Heart right ventricle (tissue), 16 donors: ENCODE measurements around the gene GSK3A. TPM values are rescaled to one million over a fixed set of nuclear protein-coding genes. Genes with fewer than 3 reads are reported as not detected.
A peak's percentile ranks its signal among the peaks of the same experiment; 100 is the strongest.

Experiments
- ATAC-seq, 8 donors: fragments of 200-7000 bp; cut with Tn5 transposase; one replicate each; pipeline ENCODE4 v1.9.1; 2020; ENCODE audit warnings: mild to moderate bottlenecking in 8 of 8, moderate library complexity in 8 of 8, moderate number of reproducible peaks in 1 of 8
- DNase-seq, 2 donors: peaks; one replicate each; pipeline ENCODE4 v3.0.0-alpha.2; 2020
- H3K27ac ChIP-seq, 10 donors: fragments of 200-600 bp; sonication (generic) in 2 of 10; one replicate each; pipeline versions ENCODE4 v1.5.0 to v1.8.0; 2020 to 2022; ENCODE audit warnings: mild to moderate bottlenecking in 3 of 10
- H3K27me3 ChIP-seq, 7 donors: fragments of 200-600 bp; one replicate each; pipeline ENCODE4 v1.8.0; 2021 to 2022; ENCODE audit warnings: mild to moderate bottlenecking in 2 of 7
- H3K36me3 ChIP-seq, 9 donors: fragments of 200-600 bp; sonication (generic) in 1 of 9; one replicate each; pipeline versions ENCODE4 v1.5.0 to v1.8.0; 2020 to 2022; ENCODE audit warnings: mild to moderate bottlenecking in 2 of 9
- H3K4me1 ChIP-seq, 9 donors: fragments of 200-600 bp; sonication (generic) in 1 of 9; one replicate each; pipeline versions ENCODE4 v1.5.0 to v1.8.0; 2020 to 2022; ENCODE audit warnings: mild to moderate bottlenecking in 4 of 9
- H3K4me3 ChIP-seq, 10 donors: fragments of 200-600 bp; sonication (generic) in 2 of 10; one replicate each; pipeline versions ENCODE4 v1.5.0 to v1.8.0; 2020 to 2022; ENCODE audit warnings: mild to moderate bottlenecking in 7 of 10, moderate library complexity in 2 of 10
- H3K9me3 ChIP-seq, 11 donors: fragments of 200-600 bp in 10 of 11; sonication (generic) in 2 of 11; one replicate each; pipeline versions ENCODE4 v1.5.0 to v1.8.0; 2013 to 2022; ENCODE audit warnings: mild to moderate bottlenecking in 2 of 11, control low read depth in 1 of 11, moderate library complexity in 1 of 11
- CTCF ChIP-seq, 9 donors: fragments of 200-600 bp; sonication (generic) in 2 of 9; IDR thresholded peaks; one replicate each; pipeline versions ENCODE4 v1.5.0 to v1.8.0; 2021 to 2022; ENCODE audit warnings: antibody characterized with exemption in 9 of 9, mild to moderate bottlenecking in 5 of 9, moderate library complexity in 1 of 9
- WGBS, 2 donors: extraction: QIAGEN DNeasy Blood & Tissue Kit; methylation state at CpG; one replicate each; pipeline ENCODE4 v1.1.7; 2013; ENCODE audit warnings: inconsistent platforms in 1 of 2; 5-methylcytosine and 5-hydroxymethylcytosine counted together
- intact Hi-C, 10 donors: fragments of 100-400 bp; cut with DNase I; formaldehyde crosslinking; loops; one replicate each; pipeline versions ENCODE4 v1.11.1 to v1.14.2; 2022
- polyA plus RNA-seq, 2 donors: library from polyadenylated mRNA; stranded (reverse); fragments of 200-250 nt; gene quantifications; one replicate each; pipeline ENCODE4 v1.2.3, GENCODE V29; 2013
- total RNA-seq, 10 donors: library from RNA; stranded (reverse); fragmentation: NEBNext Ultra II Directional in 3 of 10; extraction: Animal tissue kit (Norgen Biotek cat#: 25700) in 3 of 10; gene quantifications; one replicate each; pipeline versions ENCODE4 v1.2.1 to v1.2.4, GENCODE V29; 2021 to 2023
- donor health status: Arrhythmogenic right ventricular cardiomyopathy.
- donor health status: ischemic (EF 13 %, LVEDD 7.1; RV severe dilation, severe dysfunction).
- donor health status: healthy with polysubstance abuse.
- donor health status: DM: no; HTN: yes; CAD: no.
- donor health status: DM: no; HTN: no; CAD: no.
- donor health status: ischemic (EF 25% LVEDD 6.9; RV normal size, moderate dysfunction).
- donor health status: ischemic (EF 25% LVEDD 5.7; RV mildly dilated, moderate dysfunction).
- donor health status: healthy.
- donor health status: DM: yes; HTN: yes; CAD: no.
- donor health status: Ischemic cardiomyopathy.
- donor health status: ischemic (EF 35%, LVEDD 5.7; RV mildly dilated, moderate dysfunction).
- donor health status: nonischemic (EF 11% LVEDD 7.7; RV severe dilation, severe dysfunction).
- donor health status: DM: yes; HTN: yes; CAD: no.
- donor health status: PGD.
- donor health status: ischemic (EF 29% LVEDD 5.4; RV normal size, mild dysfunction).
- donor health status: nonischemic (EF 23%, LVEDD 6.1; RV moderate dilation, normal function).

The GSK3A gene
- total and polyA plus RNA-seq, 12 donors = 31.2 to 51.0 (median 36.4) TPM

DNA sequence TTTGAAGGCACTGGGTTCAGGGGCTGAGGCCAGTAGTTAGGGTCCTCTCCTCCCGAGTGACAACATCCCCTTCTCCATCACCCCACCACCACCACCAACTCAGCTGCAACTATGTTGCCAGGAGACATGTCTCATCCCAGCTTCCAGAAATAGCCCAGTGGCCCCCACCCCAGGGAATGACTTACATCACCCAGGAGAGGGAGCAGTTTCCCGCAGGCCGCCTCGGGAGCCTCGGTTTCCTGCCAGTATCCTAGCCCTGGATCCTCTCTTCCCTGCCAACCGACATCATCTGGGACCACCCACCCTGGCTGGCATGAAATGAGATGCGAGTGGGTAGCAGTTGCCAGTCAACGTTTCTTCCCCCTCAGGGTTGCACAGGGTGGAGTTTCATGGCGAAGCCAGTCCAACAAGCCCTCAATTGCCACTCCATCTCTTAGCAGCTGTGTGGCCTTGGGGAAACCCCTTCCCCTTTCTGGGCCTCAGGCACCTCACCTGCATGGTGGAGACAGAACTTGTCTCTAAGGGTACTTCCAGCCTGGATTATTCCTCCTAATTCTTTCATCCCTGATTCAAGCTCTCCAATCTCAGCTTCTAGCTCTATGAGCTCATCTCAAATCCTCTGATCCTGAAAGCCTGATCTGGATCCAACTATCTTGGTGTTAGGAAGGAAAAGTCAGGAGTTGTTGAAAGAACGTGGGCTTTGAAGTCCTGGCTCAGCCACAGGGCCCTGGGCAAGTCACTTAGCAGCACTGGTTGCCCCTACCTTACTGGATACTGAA lies 3.9 kb upstream of the GSK3A start:
- peak in 2 of 8 donors; percentile 13 to 15 for ATAC-seq
- peak; percentile 72 to 82 for DNase-seq
- Histone ChIP-seq H3K9me3 (no peaks in the 10 kb centered on the region), H3K4me1 (peaks cover 30 to 81% (median 71%) of the 10 kb centered on the region in 9 donors), H3K4me3 (no peak overlapping the region), H3K27me3 (no peaks in the 10 kb centered on the region), H3K27ac (peak overlapping the region in 8 of 10 donors; percentile 16 to 100 (median 52)), H3K36me3 (peaks cover 0 to 37% (median 7%) of the 10 kb centered on the region in 9 donors)
- intact Hi-C loops = loop anchor here (1.0 to 10.0 kb wide), 6 partner anchors 32 to 188 kb away; no protein-coding TSS in a partner anchor
- peak; percentile 46 to 84 (median 70) for TF ChIP-seq CTCF (IDR thresholded peaks at IDR 0.05)
- WGBS, 2 donors = 12 to 15% methylated on average over 10 of the region's 10 CpGs

- DNase-seq (no peak), ATAC-seq (no peak)
- intact Hi-C loops = loop anchor here in 7 of 10 donors (2.0 to 10.0 kb wide), 6 partner anchors 34 to 190 kb away; no protein-coding TSS in a partner anchor
- Histone ChIP-seq H3K36me3 (peaks cover 0 to 41% (median 7%) of the 10 kb centered on the region in 9 donors), H3K4me3 (peak overlapping the region in 5 of 10 donors; percentile 76 to 95 (median 87)), H3K27me3 (no peaks in the 10 kb centered on the region), H3K27ac (peak overlapping the region in 9 of 10 donors; percentile 82 to 100 (median 90)), H3K9me3 (no peaks in the 10 kb centered on the region), H3K4me1 (peaks cover 23 to 81% (median 71%) of the 10 kb centered on the region in 9 donors)
- 74 to 75% methylated on average over 10 of the region's 10 CpGs for WGBS, 2 donors
- no peak for TF ChIP-seq CTCF (IDR thresholded peaks at IDR 0.05)
These were observed 2.8 kb upstream of the GSK3A start for GRCh38 chr19:42245231-42245630.

DNA sequence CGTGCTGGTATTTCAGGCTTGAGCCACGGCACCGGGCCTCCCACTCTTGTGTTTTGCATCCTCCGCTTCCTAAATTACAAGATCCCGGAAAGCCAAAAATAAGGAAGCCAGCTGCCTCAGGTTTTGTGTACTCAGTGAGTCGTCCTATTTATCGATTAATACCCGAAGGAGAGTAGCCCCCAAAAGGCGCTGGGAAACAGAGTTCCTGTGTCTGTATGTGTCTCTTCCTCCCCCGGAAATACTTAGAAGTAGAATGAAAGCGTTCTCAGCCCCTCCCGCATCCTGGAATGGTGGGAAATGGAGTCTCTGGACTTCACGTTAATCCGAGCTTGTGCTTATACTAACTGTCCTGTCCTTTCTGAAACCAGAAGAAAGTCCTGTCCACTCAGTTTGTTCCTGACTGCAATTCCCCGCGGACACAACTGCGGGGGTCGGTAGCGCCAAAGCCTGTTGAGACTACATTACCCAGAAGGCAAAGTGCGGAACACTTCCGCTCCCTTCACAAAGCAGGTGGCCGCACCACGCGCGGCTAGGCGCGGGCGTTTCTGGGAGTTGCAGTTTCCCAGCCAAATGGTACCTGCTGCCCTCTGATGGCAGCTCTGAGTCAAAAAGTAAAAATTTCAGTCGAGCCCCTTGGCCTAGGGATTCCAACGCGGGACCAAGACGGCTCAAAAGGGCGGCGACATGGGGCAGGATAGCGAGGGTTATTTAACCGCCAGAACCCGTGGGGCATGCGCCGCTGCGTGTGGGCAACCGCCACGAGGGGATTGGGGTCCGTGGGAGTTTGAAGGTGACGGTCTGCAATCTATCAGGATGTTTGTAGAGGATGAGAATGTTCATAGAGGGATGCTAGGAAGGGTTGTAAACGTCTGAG lies 2.2 kb upstream of the GSK3A start:
- no peaks in the 10 kb centered on the region for H3K27me3 ChIP-seq
- H3K9me3 ChIP-seq = no peaks in the 10 kb centered on the region
- DNase-seq (peak; percentile 90 to 93), ATAC-seq (peak; percentile 25 to 64 (median 46))
- 2% methylated on average over 45 of the region's 45 CpGs for WGBS, 2 donors
- H3K4me3 ChIP-seq = peak overlapping the region; percentile 46 to 95 (median 86)
- peak; percentile 45 to 88 (median 67) for TF ChIP-seq CTCF (IDR thresholded peaks at IDR 0.05)
- H3K27ac ChIP-seq = peak overlapping the region; percentile 72 to 100 (median 90)
- intact Hi-C loops = loop anchor here in 7 of 10 donors (1.0 to 10.0 kb wide), 7 partner anchors 34 to 190 kb away; partner anchors contain the start of gene MEGF8 (in 1 of the 7)
- H3K36me3 ChIP-seq = peaks cover 0 to 41% (median 6%) of the 10 kb centered on the region in 9 donors
- peaks cover 17 to 81% (median 65%) of the 10 kb centered on the region in 9 donors for H3K4me1 ChIP-seq

GRCh38 chr19:42242069-42242511 lies 312 bp downstream of the GSK3A start:
- peaks cover 15 to 64% (median 50%) of the 10 kb centered on the region in 9 donors for H3K4me1 ChIP-seq
- peak overlapping the region; percentile 81 to 100 (median 90) for H3K27ac ChIP-seq
- H3K27me3 ChIP-seq = no peaks in the 10 kb centered on the region
- H3K9me3 ChIP-seq = no peaks in the 10 kb centered on the region
- WGBS, 2 donors = 1% methylated on average over 49 of the region's 49 CpGs
- H3K36me3 ChIP-seq = peaks cover 0 to 41% (median 0%) of the 10 kb centered on the region in 9 donors
- intact Hi-C loops = loop anchor here in 2 of 10 donors (1.0 to 10.0 kb wide), 2 partner anchors 22 to 193 kb away; partner anchors contain the start of gene ZNF526 (in 1 of the 2)
- ATAC-seq (no peak), DNase-seq (no peak)
- no peak for TF ChIP-seq CTCF (IDR thresholded peaks at IDR 0.05)
- H3K4me3 ChIP-seq = peak overlapping the region; percentile 76 to 95 (median 86)
